ENCODE measurements around the gene GPR157.

GPR157 gene

DNA sequence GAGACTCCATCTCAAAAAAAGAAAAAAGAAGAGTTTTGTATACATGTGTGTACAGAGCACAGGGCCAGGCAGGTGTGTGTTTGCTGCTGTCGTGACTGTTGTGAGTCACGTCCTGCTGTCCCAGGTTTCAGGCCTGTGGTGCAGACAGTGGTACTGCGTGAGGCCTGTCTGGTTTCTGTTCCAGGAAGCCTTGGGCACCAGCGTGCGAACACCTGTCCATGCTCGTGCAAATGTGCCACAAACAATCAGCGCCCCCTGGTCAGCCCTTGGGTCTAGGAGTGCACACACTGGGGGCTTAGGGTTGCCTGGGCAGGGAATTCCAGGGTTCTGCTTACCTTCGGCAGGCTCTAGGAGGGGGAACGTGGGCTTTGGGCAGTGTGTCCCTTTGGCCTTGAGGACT lies 16.9 kb downstream of the GPR157 start:
- H3K27ac ChIP-seq (ENCODE audit: low read length) = no peak overlapping the region
- H3K4me2 ChIP-seq (ENCODE audit: low read length) = no peak overlapping the region
- H3K4me3 ChIP-seq (ENCODE audit: low read length) = no peak overlapping the region
- H3K4me1 ChIP-seq (ENCODE audit: low read length) = no peaks in the 10 kb centered on the region
- no peaks in the 10 kb centered on the region for H3K79me2 ChIP-seq (ENCODE audit: low read length)
- H3K9ac ChIP-seq (ENCODE audit: low read length) = no peak overlapping the region
- H3K27me3 ChIP-seq (ENCODE audit: low read depth, low read length) = no peaks in the 10 kb centered on the region
- no peak overlapping the region for H2AFZ ChIP-seq (ENCODE audit: low read depth, low read length)
- H3K9me3 ChIP-seq (ENCODE audit: insufficient read depth, low read length) = no peaks in the 10 kb centered on the region
- no peaks in the 10 kb centered on the region for H3K36me3 ChIP-seq (replicated peaks; ENCODE audit: low read depth, low read length)
- no peak for TF ChIP-seq EZH2phosphoT487 (IDR thresholded peaks at IDR 0.05; ENCODE audit: low read depth)
- TF ChIP-seq, protein P1, sequence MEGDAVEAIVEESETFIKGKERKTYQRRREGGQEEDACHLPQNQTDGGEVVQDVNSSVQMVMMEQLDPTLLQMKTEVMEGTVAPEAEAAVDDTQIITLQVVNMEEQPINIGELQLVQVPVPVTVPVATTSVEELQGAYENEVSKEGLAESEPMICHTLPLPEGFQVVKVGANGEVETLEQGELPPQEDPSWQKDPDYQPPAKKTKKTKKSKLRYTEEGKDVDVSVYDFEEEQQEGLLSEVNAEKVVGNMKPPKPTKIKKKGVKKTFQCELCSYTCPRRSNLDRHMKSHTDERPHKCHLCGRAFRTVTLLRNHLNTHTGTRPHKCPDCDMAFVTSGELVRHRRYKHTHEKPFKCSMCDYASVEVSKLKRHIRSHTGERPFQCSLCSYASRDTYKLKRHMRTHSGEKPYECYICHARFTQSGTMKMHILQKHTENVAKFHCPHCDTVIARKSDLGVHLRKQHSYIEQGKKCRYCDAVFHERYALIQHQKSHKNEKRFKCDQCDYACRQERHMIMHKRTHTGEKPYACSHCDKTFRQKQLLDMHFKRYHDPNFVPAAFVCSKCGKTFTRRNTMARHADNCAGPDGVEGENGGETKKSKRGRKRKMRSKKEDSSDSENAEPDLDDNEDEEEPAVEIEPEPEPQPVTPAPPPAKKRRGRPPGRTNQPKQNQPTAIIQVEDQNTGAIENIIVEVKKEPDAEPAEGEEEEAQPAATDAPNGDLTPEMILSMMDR (IDR thresholded peaks at IDR 0.05; ENCODE audit: low read depth, low read length) = no peak
- no peaks in the 10 kb centered on the region for H4K20me1 ChIP-seq (ENCODE audit: insufficient read depth, low read length)

DNA sequence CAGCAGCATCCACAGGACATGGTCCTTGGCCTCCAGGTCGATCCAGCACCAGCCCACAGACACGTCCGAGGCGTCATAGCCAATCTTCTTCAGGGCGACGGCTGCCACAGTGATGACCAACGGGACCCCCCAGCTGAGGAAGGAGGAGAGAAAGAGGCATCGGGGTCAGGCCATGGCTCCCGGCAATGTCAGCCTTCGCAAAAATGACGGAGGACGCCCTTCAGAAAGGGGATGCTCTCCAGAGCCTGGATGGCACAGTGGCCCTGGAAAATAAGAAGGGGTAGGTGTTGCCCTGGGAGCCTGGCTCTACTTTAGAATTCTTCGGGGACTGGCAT lies 17.6 kb downstream of the GPR157 start:
- Histone ChIP-seq H3K79me2 (ENCODE audit: low read length) (no peaks in the 10 kb centered on the region), H3K4me3 (ENCODE audit: low read length) (no peak overlapping the region), H4K20me1 (ENCODE audit: insufficient read depth, low read length) (no peaks in the 10 kb centered on the region), H3K27ac (ENCODE audit: low read length) (no peak overlapping the region), H3K36me3 (replicated peaks; ENCODE audit: low read depth, low read length) (no peaks in the 10 kb centered on the region), H3K4me1 (ENCODE audit: low read length) (no peaks in the 10 kb centered on the region), H3K27me3 (ENCODE audit: low read depth, low read length) (no peaks in the 10 kb centered on the region), H2AFZ (ENCODE audit: low read depth, low read length) (no peak overlapping the region), H3K9me3 (ENCODE audit: insufficient read depth, low read length) (no peaks in the 10 kb centered on the region), H3K9ac (ENCODE audit: low read length) (no peak overlapping the region), H3K4me2 (ENCODE audit: low read length) (no peak overlapping the region)
- TF ChIP-seq EZH2phosphoT487 (IDR thresholded peaks at IDR 0.05; ENCODE audit: low read depth) = no peak
- TF ChIP-seq, protein P1 (IDR thresholded peaks at IDR 0.05; ENCODE audit: low read depth, low read length) = no peak

DNA sequence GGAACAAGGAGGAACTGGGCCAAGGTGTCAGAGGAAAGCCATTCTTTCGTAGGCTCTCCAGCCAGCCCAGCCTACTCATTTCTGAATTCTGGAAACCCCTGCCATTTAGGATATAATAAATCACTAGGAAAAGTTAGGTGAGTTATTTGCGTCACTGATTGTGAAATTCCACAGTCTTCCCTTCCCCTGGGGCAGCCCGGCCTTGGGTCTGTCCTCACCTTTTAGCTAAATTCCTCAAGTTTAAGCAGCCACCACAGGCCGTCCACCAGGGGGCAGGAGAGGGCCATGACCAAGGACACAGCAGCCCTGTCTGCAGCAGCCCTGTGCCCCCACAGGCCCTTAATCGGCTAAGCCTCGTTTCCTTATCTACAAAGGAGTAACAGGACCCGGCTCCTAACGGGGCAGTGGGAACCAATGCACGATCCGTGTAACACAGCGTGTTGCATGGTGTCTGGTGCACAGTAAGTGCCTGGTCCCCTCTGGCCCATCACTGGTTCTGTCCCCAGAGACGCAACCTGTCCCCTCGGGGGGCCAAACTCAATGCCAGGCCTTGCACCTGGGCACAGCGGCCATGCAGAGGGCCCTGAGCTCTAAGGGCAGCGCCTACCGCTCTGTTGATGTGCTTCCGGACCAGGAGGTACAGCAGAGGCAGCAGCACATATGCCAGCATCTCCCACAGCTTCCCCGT lies 18.1 kb downstream of the GPR157 start:
- no peak overlapping the region for H3K9ac ChIP-seq (ENCODE audit: low read length)
- TF ChIP-seq, protein P1 (IDR thresholded peaks at IDR 0.05; ENCODE audit: low read depth, low read length) = peak; percentile 76
- TF ChIP-seq EZH2phosphoT487 (IDR thresholded peaks at IDR 0.05; ENCODE audit: low read depth) = no peak
- H3K36me3 ChIP-seq (replicated peaks; ENCODE audit: low read depth, low read length) = no peaks in the 10 kb centered on the region
- H3K27me3 ChIP-seq (ENCODE audit: low read depth, low read length) = no peaks in the 10 kb centered on the region
- no peak overlapping the region for H3K27ac ChIP-seq (ENCODE audit: low read length)
- H3K4me2 ChIP-seq (ENCODE audit: low read length) = peak overlapping the region; percentile 22; the same call in 1 of the 2 replicates
- no peaks in the 10 kb centered on the region for H3K79me2 ChIP-seq (ENCODE audit: low read length)
- H4K20me1 ChIP-seq (ENCODE audit: insufficient read depth, low read length) = no peaks in the 10 kb centered on the region
- no peaks in the 10 kb centered on the region for H3K4me1 ChIP-seq (ENCODE audit: low read length)
- H3K9me3 ChIP-seq (ENCODE audit: insufficient read depth, low read length) = no peaks in the 10 kb centered on the region
- no peak overlapping the region for H2AFZ ChIP-seq (ENCODE audit: low read depth, low read length)
- no peak overlapping the region for H3K4me3 ChIP-seq (ENCODE audit: low read length)

GRCh38 chr1:9108056-9108665 lies 20.7 kb downstream of the GPR157 start:
- Histone ChIP-seq H3K79me2 (ENCODE audit: low read length) (no peaks in the 10 kb centered on the region), H3K36me3 (replicated peaks; ENCODE audit: low read depth, low read length) (no peaks in the 10 kb centered on the region), H2AFZ (ENCODE audit: low read depth, low read length) (no peak overlapping the region), H3K4me1 (ENCODE audit: low read length) (no peaks in the 10 kb centered on the region), H3K4me3 (ENCODE audit: low read length) (no peak overlapping the region), H4K20me1 (ENCODE audit: insufficient read depth, low read length) (no peaks in the 10 kb centered on the region), H3K9me3 (ENCODE audit: insufficient read depth, low read length) (no peaks in the 10 kb centered on the region), H3K27me3 (ENCODE audit: low read depth, low read length) (no peaks in the 10 kb centered on the region), H3K9ac (ENCODE audit: low read length) (no peak overlapping the region), H3K27ac (ENCODE audit: low read length) (no peak overlapping the region), H3K4me2 (ENCODE audit: low read length) (no peak overlapping the region)
- TF ChIP-seq, protein P1 (IDR thresholded peaks at IDR 0.05; ENCODE audit: low read depth, low read length) = no peak
- no peak for TF ChIP-seq EZH2phosphoT487 (IDR thresholded peaks at IDR 0.05; ENCODE audit: low read depth)
